NCI-H526 treated with DMSO at 0.1 percent for 48 hours (cell line): ENCODE results near the gene PRDM7.
"Not testable (repeated sequence)": the region's sequence is repeated elsewhere in the genome, so short reads cannot be mapped to it uniquely, and the experiment has no call there.

Experiments
- DNase-seq: peaks from one replicate; lab custom pipeline; 2025; lab: John Stamatoyannopoulos, UW

The PRDM7 gene

DNA sequence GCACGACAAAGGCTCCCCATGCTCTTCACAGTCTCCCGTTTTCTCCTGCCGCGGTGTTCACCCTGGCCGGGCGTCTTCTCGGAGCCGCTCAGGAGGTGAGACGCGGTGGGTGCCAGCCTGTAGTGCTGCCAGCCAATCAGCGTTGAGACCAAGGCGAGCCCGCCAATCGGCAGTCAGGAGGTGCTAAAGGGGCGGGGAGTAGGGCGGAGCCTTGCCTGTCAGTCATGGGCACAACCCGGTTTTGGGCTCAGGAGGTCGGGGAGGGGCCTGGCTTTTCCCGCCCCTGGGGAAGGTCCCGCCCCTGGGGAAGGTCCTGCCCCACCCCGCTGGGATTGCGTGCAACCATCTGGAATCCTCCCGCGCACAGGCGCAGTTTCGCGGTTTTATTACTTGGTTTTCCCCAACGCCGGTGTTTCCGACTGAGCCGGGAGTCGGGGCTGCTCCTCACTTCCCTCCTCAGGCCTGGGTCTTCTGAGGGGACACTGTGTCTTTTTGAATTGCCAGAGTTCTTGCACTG is at the start of gene PRDM7:
PRDM7 (minus strand) TSS at position 92 of the 517 bp plus-strand sequence. CDS start 1,421 bp downstream, outside the sequence.
- DNase-seq, result peak; percentile 86

DNA sequence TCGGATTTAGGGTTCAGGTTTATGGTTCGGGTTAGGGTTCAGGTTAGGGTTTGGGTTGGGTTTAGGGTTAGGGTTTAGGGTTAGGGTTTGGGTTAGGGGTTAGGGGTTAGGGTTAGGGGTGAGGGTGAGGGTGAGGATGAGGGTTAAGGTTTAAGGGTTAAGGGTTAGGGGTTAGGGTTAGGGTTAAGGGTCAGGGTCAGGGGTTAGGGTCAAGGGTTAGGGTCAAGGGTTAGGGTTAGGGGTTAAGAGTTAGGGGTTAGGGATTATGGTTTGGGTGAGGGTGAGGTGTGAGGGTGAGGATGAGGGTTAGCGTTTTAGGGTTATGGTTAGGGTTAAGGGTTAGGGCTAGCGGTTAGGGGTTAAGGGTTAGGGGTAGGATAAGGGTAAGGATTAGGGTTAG is 44.7 kb upstream of the PRDM7 start:
- DNase-seq, result not testable (repeated sequence)

GRCh38 chr16:90107617-90108016 is 30.5 kb upstream of the PRDM7 start:
- not testable (repeated sequence) for DNase-seq

DNA sequence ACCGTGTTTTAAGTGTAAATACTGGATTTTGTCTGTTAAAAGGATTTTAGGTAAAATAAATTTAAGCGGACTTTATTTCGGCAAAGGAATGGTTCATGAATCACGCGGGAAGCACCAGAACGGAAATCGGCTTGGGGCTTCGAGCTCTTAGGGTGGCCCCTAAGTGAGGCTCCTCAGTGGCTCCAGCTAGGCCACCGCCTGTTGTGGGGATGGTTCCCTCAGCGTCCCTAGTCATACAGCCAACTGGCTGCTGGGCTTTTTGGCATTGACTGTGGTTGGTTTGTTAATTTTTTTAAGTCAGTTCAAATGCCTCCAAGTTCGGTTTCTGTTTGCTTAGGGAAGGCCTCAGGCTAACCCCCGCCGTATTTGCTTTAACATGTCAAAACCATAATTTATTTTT is 29.9 kb upstream of the PRDM7 start:
- not testable (repeated sequence) for DNase-seq

DNA sequence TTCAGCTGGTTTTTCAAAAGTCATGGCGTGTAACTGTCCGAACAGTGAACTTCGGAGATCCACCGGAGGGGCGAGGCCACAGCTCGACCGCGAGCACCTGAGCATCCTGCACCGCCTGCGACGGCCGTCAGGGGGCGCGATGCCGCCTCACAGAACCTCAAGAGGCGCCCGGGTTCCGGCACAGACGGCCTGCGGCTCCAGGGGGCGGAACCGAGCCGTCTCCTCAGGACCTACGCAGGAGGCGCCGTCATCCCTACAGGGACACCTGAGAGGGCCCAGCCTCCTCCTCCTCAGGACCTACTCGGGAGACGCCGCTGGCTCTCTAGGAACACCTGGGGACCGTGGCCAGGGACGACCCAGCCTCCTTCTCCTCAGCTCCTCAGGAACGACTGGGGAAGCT is 29.1 kb upstream of the PRDM7 start:
- not testable (repeated sequence) for DNase-seq

GRCh38 chr16:90104725-90105124 is 27.6 kb upstream of the PRDM7 start:
- not testable (repeated sequence) for DNase-seq

GRCh38 chr16:90102086-90102884 is 25.2 kb upstream of the PRDM7 start:
- not testable (repeated sequence) for DNase-seq

- not testable (repeated sequence) for DNase-seq
Measured at GRCh38 chr16:90101332-90101731, 24.2 kb upstream of the PRDM7 start.

DNA sequence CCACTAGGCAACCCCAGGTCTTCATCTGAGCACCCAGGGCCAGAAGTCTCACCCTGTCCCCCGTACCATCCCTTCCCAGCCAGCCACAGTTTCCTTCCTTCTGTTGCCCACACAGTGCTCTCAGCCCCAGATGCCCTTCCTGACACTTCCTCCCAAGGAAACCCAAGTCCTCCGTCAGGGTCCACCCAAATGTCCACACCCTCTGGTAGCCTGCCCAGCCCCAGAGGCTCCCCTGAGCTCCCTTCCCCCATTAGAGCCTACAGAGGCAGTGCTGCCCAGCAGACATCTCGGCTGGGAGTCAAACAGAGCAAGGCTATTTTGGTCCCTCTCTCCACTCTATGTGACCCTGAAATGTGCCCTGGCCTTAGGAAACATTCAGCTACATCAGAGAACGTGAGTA is 23.7 kb upstream of the PRDM7 start:
- DNase-seq, result not testable (repeated sequence)

DNA sequence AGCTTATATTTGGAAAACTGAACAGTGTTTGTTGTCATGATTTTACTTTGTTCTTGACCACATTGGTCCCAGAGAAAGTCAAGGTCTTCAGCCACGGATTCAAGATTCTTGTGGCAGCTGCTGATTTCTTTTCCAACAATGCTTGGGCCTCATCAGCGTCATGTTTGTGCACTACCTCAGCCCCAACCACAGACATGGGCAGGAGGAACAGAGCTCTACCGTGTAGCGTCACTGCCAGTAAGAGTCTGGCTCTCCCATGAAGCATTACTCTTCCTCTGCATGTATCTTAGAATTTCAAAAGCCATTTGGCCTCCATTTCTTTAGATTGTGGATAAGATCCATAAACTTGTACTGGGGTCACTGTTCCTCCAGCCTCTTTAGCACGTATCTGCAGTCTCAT is 23.1 kb upstream of the PRDM7 start:
- not testable (repeated sequence) for DNase-seq

DNA sequence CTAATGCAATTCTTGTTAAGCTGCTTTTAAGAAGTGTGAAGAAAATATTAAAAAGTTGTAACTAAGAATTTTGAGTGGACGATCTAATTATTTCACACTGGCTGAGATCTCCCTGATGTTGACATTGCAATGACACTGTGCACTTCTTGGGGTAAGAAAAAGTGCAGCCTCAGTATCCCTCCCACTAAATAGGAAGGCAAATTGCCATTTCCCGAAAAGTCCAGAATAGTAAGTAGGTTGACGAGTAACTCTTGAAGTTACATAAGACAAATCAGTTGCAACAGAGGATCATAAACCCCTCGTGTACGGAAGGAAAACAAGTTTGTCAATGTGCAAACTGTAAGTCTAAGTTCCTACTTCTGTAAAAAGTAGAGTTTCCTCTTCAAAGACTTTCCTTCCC is 21.8 kb upstream of the PRDM7 start:
- not testable (repeated sequence) for DNase-seq

- not testable (repeated sequence) for DNase-seq
Measured at GRCh38 chr16:90097010-90097684, 20.0 kb upstream of the PRDM7 start.

DNA sequence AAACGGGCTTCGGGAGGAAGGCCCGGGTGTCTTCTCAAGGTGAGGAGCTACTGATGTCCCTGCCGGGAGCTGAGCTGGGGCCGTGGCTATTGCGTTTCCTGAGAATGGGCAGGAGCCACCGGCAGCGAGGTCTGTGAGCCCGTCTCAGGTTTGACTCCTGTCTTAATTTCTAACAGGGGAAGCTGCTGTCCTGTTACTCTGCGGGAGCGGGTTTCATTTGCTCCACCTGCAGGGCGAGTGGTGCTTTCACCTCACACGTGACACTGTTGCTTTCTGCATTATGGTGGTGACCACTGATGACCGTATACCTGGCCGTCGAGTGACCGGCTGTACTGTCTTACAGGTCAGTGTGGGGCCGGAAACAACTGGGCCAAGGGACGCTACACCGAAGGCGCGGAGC is 17.7 kb upstream of the PRDM7 start:
- DNase-seq, result not testable (repeated sequence)

DNA sequence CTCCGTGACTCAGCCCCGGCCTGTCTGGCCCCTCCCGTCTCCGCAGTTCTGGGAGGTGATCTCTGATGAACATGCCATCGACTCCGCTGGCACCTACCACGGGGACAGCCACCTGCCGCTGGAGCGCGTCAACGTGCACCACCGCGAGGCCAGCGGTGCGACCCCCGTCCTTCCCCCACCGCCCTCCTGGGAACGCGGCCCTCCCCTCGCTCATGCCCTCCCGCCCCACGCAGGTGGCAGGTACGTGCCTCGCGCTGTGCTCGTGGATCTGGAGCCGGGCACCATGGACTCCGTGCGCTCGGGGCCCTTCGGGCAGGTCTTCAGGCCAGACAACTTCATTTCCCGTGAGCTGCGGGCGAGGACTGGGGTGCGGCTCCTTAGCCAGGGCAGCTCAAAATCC is 17.2 kb upstream of the PRDM7 start:
- DNase-seq, result not testable (repeated sequence)

- not testable (repeated sequence) for DNase-seq
Measured at GRCh38 chr16:90093799-90094198, 16.7 kb upstream of the PRDM7 start.

DNA sequence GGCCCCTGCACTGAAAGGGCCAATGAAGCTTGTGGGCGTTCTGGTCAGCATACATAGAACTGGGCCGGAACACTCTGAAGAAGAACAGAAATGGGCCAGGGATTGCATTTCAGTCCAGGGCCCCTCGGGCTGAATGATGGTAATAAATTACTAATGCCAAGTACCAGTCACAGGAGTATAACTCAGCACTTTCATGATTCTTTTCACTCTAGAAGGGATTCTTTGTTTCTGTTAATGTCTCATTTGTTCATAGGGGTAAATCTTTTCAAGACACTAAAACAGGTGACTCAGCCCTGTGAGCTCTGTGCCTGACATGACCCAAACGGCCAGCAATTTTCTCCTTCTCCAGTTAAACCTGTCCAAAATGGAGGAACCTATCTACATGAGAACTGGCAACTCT is 15.7 kb upstream of the PRDM7 start:
- DNase-seq, result not testable (repeated sequence)

GRCh38 chr16:90084215-90084950 is 7.3 kb upstream of the PRDM7 start:
- DNase-seq, result no peak

DNA sequence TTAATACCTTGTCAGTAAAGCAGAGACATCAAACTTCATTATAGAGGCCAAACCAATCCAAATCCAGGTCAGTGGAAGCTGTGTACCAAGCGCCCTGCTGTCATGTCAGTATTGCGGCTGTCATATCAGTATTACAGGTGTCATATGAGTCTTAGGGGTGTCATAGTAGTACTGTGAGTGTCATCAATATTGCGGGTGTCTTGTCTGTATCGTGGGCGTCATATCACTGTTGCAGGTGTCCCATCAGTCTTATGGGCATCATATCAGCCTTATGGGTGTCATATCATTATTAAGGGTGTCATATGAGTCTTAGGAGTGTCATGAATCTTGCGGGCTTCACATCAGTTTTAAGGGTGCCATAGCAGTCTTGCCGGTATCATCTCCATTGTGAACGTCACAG is 6.0 kb upstream of the PRDM7 start:
- no peak for DNase-seq

DNA sequence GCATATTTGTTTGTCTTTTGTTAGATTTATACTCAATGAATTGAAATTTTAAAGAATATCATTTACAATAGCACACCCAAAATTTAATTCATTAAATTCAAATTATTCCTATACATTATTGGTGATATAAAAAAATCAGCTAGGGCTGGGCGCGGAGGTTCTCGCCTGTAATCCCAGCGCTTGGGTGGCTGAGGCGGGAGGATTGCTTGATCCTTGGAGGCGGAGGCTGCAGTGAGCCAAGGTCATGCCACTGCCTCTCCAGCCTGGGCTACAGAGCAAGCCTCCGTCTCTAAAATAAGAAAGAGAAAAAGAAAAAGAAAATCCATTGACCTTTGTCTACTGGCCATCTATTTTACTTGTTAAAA is 4.5 kb upstream of the PRDM7 start:
- no peak for DNase-seq

DNA sequence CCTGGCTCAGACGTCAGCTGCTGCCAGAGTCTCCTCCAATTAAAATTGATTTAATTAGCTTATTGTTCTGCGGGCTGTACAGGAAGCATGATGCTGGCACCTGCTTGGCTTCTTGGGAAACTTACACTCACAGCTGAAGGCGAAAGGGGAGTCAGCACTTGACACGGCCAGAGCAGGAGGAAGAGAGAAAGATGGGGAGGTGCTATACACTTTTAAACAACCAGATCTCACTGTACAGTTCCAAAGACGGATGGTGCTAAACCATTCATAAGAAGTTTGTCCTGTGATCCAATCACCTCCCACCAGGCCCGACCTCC is 1.4 kb upstream of the PRDM7 start:
- DNase-seq, result no peak

DNA sequence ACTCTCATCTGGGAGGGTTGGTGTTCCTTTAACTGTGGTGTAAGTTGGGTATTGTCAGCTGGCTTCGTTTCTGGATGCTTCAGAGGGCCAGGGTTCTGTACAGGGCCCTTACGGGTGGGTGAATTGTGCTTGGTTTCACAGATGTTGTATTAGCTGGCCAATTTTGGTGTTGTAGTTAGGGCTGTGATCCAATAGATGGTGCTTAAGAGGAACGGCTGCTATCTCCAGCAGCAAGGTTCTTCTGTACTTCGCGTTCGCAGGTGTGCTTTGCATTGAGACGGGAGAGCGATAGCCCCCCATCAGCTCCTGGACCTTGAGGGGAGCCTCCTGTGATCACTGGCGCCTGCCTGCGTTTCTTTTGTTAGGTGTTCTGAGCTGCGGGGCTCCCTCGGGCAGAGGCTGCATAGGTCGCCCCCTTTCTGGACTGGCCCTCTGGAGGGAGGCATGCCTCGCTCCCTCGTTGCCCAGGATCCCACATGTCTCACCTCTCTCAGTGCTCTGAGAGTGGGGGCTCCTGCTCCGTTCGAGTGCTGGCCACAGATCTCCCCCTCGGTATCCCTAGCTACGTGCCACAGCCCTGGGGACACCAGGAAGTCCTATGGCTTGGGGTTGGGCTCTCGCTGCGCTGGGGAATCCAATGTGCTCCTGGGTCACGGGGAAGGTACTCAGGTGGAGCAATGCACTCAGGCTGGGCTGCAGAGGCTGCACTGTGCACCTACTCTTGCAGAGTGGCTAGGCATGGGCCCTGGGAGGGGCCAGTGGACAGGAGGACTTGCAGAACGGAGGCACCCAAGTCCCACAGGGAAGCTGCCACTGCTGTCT is 837 bp upstream of the PRDM7 start:
- DNase-seq, result peak; percentile 64
